Nephron progenitor cell (in vitro differentiated cells): ENCODE measurements around the gene SSH2.

Experiments used
- DNase-seq: peaks from one replicate; pipeline ENCODE4 v3.0.0; 2021
- H3K27ac Mint-ChIP-seq: 2 replicates; pipeline ENCODE4 v1.8.0; 2021; ENCODE audit warnings: mild to moderate bottlenecking, moderate library complexity, mixed read lengths
- H3K27me3 Mint-ChIP-seq: 2 replicates; pipeline ENCODE4 v1.8.0; 2021; ENCODE audit warnings: mild to moderate bottlenecking, low read depth, mixed read lengths; ENCODE audit not compliant: poor library complexity
- H3K36me3 Mint-ChIP-seq: 2 replicates; pipeline ENCODE4 v1.8.0; 2021; ENCODE audit warnings: low read depth, mixed read lengths
- H3K4me1 Mint-ChIP-seq: 2 replicates; pipeline ENCODE4 v1.8.0; 2021; ENCODE audit warnings: mixed read lengths
- H3K4me3 Mint-ChIP-seq: 2 replicates; pipeline ENCODE4 v1.8.0; 2021; ENCODE audit warnings: mild to moderate bottlenecking, moderate library complexity, mixed read lengths
- H3K9me3 Mint-ChIP-seq: 2 replicates; pipeline ENCODE4 v1.8.0; 2021; ENCODE audit warnings: mild to moderate bottlenecking, moderate library complexity, mixed read lengths
- TF ChIP-seq, protein P1 (sequence below): fragments of 200-600 bp; sonication (generic); IDR thresholded peaks from 2 replicates; pipeline ENCODE4 v1.5.0; 2021; ENCODE audit warnings: antibody characterized with exemption

SSH2 gene

DNA sequence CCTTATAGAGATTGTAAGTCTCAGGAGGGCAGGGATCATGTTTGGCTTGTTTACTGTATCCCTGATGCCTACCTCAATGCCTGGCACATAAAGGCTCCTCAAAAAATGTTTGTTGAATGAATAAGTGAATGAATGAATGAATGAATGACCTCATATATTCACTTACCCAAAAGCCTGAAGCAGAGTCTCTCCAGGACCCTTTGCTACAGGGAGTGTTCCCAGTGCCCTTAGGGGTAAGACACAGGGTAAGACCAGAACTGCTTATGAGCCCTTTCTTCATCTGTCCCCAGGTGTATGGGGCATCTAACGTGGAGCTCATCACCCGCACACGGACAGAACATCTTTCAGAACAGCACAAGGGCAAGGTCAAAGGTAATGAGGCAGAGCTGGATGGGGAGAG is 319.6 kb downstream of the SSH2 start:
- H3K36me3 Mint-ChIP-seq, result no peaks in the 10 kb centered on the region
- DNase-seq, result no peak
- TF ChIP-seq, protein P1, sequence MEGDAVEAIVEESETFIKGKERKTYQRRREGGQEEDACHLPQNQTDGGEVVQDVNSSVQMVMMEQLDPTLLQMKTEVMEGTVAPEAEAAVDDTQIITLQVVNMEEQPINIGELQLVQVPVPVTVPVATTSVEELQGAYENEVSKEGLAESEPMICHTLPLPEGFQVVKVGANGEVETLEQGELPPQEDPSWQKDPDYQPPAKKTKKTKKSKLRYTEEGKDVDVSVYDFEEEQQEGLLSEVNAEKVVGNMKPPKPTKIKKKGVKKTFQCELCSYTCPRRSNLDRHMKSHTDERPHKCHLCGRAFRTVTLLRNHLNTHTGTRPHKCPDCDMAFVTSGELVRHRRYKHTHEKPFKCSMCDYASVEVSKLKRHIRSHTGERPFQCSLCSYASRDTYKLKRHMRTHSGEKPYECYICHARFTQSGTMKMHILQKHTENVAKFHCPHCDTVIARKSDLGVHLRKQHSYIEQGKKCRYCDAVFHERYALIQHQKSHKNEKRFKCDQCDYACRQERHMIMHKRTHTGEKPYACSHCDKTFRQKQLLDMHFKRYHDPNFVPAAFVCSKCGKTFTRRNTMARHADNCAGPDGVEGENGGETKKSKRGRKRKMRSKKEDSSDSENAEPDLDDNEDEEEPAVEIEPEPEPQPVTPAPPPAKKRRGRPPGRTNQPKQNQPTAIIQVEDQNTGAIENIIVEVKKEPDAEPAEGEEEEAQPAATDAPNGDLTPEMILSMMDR, result no peak
- no peaks in the 10 kb centered on the region for H3K9me3 Mint-ChIP-seq
- peaks cover 18% of the 10 kb centered on the region for H3K4me1 Mint-ChIP-seq
- peaks cover 19% of the 10 kb centered on the region for H3K27me3 Mint-ChIP-seq
- H3K4me3 Mint-ChIP-seq, result no peak overlapping the region
- H3K27ac Mint-ChIP-seq, result no peak overlapping the region

DNA sequence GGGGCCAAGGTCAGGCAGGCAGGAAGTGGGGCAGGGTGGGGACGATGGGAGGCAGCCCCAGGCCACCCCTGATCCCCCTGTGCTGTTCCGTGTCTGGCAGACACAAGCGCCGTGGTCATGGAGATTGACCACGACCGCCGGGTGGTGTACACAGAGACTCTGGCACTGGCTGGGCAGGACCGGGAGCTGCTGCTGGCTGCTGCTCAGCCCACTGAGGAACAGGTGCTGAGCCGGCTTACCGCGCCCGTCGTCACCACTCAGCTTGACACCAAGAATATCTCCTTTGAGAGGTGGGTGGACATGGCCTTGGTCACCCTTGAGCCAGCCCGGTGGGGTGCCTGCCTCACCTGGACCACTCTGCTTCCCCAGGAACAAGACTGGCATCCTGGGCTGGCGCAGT is 321.0 kb downstream of the SSH2 start:
- Mint-ChIP-seq H3K9me3 (no peaks in the 10 kb centered on the region), H3K27me3 (peaks cover 8% of the 10 kb centered on the region), H3K36me3 (no peaks in the 10 kb centered on the region), H3K27ac (no peak overlapping the region), H3K4me3 (no peak overlapping the region), H3K4me1 (peaks cover 9% of the 10 kb centered on the region)
- TF ChIP-seq, protein P1, result no peak
- DNase-seq, result no peak

DNA sequence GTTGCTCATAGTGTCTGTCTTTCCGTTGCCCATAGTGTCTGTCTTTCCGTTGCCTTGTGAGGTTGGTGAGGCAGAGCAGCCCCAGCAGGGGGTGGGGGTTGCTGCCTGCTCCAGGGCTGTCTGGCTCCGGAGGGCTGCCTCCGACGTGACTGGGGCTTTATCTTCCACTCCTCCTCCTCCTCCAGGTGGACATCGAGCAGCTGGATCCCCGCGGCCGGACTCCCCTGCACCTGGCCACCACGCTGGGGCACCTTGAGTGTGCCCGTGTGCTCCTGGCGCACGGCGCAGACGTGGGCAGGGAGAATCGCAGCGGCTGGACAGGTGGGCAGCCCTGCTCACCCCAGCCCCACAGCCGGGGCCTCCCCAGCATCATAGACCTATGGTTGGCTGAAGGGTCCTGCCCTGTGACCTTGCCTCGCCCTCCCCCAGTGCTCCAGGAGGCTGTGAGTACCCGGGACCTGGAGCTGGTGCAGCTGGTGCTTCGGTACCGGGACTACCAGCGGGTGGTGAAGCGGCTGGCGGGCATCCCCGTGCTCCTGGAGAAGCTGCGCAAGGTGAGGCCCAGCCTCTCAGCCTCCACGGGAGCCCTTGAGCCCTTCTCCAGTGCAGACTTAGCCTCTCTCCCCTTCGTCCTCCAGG is 322.4 kb downstream of the SSH2 start:
- Mint-ChIP-seq H3K4me1 (peaks cover 5% of the 10 kb centered on the region), H3K36me3 (no peaks in the 10 kb centered on the region), H3K27ac (no peak overlapping the region), H3K4me3 (no peak overlapping the region), H3K9me3 (no peaks in the 10 kb centered on the region), H3K27me3 (peaks cover 3% of the 10 kb centered on the region)
- no peak for DNase-seq
- TF ChIP-seq, protein P1, result no peak

GRCh38 chr17:29603109-29603674 is 326.8 kb downstream of the SSH2 start:
- Mint-ChIP-seq H3K4me1 (peaks cover 35% of the 10 kb centered on the region), H3K27me3 (peaks cover 7% of the 10 kb centered on the region), H3K36me3 (no peaks in the 10 kb centered on the region), H3K4me3 (no peak overlapping the region), H3K9me3 (no peaks in the 10 kb centered on the region), H3K27ac (no peak overlapping the region)
- no peak for DNase-seq
- TF ChIP-seq, protein P1, result no peak

- Mint-ChIP-seq H3K9me3 (no peaks in the 10 kb centered on the region), H3K4me1 (peaks cover 74% of the 10 kb centered on the region), H3K4me3 (peak overlapping the region; percentile 66), H3K36me3 (no peaks in the 10 kb centered on the region), H3K27me3 (peaks cover 10% of the 10 kb centered on the region), H3K27ac (peak overlapping the region; percentile 72)
- DNase-seq, result no peak
- TF ChIP-seq, protein P1, result no peak
These were observed 332.5 kb downstream of the SSH2 start for GRCh38 chr17:29597361-29598172.
